NCI-H446 treated with DMSO at 0.1 percent for 48 hours (cell line): ENCODE measurements around the gene PXDN.
"Not testable (repeated sequence)": the region's sequence is repeated elsewhere in the genome, so short reads cannot be mapped to it uniquely, and the experiment has no call there.

Experiments
- DNase-seq: peaks from one replicate; lab custom pipeline; 2025; lab: John Stamatoyannopoulos, UW

Gene PXDN

GRCh38 chr2:1702186-1702565, 42.1 kb downstream of the PXDN start:
- DNase-seq, result no peak

DNA sequence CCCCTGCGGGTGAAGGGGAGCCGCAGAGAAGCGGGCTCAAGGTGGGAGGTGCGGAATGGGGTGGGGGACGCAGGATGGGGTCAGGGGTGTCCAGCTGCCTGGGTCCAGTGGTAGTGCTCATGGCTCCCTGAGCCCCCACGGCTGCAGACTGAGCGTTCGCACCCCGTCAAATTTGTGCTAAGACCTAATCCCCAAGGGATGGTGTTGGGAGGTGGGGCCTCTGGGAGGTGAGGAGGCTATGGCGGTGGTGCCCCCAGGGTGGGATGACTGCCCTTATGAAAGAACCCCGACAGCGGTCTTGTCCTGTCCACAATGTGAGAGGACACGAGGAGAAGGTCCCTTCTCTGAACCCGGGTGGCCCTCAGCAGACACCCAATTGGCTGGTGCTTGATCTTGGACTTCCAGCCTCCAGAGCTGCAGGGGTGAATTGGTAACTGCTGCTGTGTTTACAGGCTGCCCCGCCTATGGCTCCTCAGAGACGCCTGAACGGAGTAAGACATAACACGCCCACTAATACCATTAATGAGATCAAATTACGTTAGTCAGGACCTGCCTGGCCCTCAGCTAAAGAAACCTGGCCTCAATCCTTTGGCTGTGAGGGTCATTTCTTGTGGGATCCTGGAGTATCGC, 42.6 kb downstream of the PXDN start:
- DNase-seq, result no peak

DNA sequence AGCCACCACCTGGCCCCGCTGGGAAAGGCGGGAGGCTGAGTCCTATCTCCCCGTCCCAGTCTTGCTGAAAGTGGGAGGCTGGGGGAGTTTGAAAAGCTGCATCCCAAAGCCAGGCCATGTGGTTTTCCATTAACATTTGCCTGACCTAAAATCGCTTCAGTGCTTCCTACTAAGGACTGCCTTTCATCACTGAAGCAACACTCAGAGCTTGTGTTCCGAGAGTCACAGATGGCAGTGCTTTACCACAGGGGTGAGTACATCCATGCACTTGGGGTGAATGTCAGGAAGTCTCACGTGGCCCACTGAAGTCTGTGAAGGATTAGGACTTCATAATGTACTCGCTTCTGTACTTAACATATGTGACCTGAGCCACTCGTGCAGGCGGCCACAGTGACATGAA, 43.3 kb downstream of the PXDN start:
- no peak for DNase-seq

- not testable (repeated sequence) for DNase-seq
Observed at GRCh38 chr2:1700427-1700826, 43.9 kb downstream of the PXDN start.

DNA sequence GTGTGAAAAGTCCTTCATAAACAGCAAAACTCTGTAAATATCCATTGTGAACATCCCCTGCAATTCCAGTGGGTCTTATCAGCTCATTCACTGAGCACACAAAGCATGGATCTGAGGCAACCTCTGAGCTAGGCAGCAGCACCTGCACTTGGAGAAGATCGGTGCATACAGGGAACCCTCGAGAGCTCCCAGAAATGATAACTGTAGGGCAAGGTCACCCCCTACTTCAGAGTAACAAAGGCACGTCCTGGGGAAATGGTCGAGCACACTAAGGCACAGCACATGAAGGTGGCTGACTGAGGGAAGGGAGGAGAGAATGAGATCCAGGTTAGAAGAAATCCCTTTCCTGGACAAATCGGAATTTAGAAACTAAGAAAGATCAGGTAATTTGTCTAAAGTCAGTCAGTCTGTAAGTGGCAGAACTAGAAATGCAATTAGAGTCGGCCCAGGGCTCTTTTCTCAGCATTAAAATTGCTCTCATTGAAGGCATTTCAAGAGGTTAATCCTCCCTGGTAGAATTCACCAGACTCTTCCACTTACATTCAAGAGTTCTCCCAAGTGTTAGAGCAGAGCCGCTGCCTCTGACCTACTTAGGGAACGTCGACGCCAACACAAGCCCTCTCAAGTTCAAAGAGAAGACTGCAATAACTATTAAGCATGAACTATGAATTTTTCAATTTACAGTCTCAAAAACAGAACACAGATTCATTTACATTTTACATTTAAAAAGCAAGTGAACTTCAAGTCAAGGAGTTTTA, 45.9 kb downstream of the PXDN start:
- DNase-seq, result no peak

DNA sequence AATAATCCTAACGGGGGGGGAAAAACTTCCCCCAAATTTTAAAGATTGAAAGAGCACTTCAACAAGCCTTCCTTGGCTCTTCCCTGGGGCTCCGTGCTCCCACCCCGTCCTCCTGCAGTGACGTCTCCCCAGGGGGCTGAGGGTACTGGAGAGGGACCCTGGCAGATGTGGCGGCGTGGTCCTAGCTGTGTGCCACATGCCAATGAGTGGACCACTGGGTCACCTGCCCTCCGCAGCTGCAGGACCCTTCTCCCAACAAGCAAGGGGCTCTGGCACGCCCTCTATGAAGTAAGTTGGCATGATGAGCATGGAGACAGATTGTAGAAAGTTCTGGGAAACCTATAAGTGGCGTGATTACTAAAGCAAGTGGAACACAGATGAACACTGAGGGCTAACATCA, 46.7 kb downstream of the PXDN start:
- no peak for DNase-seq

GRCh38 chr2:1696472-1696871, 47.8 kb downstream of the PXDN start:
- DNase-seq, result no peak

DNA sequence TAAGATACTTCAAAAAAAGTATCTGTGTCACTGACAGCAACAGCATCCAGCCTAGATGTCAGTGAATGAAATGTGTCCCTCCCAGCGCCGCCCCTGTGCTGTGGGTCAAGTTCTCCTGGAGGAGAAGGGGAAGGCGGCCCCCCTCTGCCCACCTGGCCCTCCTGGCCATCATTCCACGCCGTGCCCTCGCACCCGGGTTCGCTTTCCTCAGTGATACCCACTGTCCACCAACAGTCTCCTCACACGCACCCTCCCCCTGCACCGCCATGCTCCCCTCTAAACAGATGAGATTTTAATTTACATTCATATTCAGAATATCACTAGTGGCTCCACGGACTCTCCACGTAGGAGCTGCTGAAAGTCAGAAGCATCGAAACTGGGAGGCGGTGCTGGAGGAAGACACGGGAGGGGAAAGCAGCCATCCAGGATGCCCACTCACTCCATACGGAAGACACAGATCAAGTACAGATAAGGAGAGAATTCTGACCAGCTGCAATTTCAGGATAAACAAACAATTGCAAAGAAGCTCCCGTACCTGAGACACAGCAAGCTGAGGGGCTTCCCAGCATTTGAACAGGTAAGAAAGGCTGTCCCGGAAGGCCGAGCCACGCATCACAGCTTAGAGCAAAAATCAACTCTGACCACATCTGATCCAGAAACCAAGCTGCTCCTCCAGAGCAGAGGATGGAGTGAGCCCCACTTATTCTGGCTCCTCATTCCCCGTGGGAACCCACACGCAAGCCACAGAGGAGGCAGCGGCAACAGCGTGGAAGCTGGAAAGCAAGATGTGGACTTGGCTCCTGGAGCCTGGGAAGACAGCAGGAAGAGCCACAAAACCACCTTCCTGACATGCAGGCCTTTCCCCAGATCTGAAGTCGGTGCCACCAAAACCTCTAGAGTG, 49.7 kb downstream of the PXDN start:
- no peak for DNase-seq

DNA sequence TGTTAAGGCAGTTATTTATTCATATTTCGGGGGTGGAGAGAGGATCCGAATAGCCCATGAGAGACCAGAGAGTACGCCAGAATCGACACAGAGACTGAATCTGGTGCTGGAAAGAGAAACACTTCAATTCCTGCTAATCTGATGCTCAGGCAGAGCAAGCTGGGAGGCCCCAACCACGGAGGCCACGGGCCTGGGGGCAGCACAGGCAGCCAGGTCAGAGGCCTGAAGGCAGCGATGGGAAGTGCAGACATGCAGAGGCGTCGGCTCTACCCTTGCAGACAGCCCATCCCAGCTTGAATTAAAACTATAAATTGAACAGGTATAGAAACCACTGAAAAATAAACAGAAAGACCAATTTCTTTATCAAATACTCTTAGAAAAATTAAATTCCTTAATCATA, 50.6 kb downstream of the PXDN start:
- DNase-seq, result no peak

DNA sequence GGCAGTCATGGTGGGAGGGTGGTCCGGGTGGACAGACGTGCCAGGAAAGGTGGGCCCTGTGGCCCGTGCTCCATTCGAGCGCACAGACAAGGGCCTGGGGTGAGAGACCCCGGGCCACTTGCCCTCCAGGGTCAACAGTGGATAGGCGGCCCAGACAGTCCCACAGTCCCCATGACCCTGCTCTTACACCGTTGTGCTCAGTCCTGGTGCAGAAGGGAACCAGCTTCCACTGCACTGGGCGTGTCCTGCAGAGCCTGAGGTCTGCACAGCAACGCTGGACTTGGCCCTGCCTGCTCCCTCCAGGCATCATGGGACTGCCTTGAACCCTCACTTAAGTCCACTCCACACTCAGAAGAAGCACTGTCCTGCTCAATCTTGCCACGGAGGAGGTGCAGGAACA, 52.0 kb downstream of the PXDN start:
- no peak for DNase-seq

DNA sequence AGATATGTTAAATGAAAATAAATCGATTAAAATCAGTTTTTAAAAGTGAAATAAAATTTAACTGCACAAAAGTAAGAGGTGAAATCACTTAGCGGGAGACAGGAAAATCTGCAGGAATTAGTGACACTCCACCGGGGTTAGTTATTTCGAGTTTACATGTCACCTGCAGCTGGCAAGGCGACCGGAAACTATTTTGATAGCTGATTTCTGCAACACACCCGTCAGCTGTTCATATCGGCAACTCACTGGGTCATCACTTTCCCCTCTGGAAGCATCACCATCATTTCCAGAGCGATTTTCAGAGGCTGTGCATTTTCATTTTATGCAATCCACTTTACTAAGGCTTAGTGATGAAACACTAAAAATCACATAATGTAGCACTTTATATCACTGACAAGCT, 52.9 kb downstream of the PXDN start:
- no peak for DNase-seq

GRCh38 chr2:1690056-1690775, 54.1 kb downstream of the PXDN start:
- DNase-seq, result no peak

GRCh38 chr2:1688859-1689258, 55.5 kb downstream of the PXDN start:
- no peak for DNase-seq

GRCh38 chr2:1688161-1688560, 56.2 kb downstream of the PXDN start:
- no peak for DNase-seq

GRCh38 chr2:1687254-1687653, 57.1 kb downstream of the PXDN start:
- no peak for DNase-seq

GRCh38 chr2:1686784-1687105, 57.6 kb downstream of the PXDN start:
- DNase-seq, result no peak

GRCh38 chr2:1685957-1686783, 58.1 kb downstream of the PXDN start:
- DNase-seq, result no peak

- no peak for DNase-seq
Observed at GRCh38 chr2:1685078-1685956, 59.0 kb downstream of the PXDN start.

GRCh38 chr2:1683297-1683696, 61.0 kb downstream of the PXDN start:
- no peak for DNase-seq

GRCh38 chr2:1682181-1682440, 62.2 kb downstream of the PXDN start:
- no peak for DNase-seq
